ENCODE results near the gene ENO2.
"Not testable (repeated sequence)": the region's sequence is repeated elsewhere in the genome, so short reads cannot be mapped to it uniquely, and the experiment has no call there.

ENO2 gene

DNA sequence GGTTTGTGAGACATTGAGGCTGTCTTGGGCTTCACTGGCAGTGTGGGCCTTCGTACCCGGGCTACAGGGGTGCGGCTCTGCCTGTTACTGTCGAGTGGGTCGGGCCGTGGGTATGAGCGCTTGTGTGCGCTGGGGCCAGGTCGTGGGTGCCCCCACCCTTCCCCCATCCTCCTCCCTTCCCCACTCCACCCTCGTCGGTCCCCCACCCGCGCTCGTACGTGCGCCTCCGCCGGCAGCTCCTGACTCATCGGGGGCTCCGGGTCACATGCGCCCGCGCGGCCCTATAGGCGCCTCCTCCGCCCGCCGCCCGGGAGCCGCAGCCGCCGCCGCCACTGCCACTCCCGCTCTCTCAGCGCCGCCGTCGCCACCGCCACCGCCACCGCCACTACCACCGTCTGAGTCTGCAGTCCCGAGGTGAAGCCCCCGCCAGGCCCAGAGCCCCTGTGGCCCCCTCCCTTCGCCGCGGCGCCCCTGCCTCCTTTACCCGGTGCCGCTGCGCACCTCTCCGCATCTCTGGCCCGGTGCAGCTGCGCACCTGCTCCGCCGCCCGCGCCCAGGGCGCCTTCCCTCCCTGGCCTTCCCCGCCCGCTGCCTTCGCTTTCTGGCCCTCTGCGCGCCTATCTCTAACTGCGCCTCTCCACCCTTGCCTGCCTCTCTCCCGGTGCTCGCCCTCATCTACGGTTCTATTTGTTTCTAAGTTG lies at the start of gene ENO2:
Gene ENO2 (plus strand): TSS at position 335 of the 701 bp plus-strand sequence. CDS start 1,253 bp downstream, outside the sequence.
- DNase-seq (ENCODE audit: low spot score), result peak; percentile 92

DNA sequence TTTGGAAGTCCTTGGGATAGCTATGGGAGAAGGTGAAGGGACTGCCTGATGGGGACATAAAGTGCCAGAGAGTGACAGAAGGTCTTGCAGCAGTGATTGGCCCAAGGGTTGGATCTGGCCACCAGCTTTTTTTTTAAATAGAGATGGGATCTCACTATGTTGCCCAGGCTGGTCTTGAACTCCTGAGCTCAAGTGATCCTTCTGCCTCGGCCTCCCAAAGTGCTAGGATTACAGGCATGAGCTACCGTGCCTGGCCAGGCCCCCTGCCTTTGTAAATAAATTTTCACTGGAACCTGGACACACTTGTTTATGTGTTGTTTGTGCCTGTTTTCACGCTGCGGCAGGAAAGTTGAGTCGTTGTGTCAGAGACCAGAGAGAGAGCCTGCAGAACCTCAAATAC lies 49.1 kb upstream of the ENO2 start:
- DNase-seq (ENCODE audit: low spot score), result not testable (repeated sequence)

DNA sequence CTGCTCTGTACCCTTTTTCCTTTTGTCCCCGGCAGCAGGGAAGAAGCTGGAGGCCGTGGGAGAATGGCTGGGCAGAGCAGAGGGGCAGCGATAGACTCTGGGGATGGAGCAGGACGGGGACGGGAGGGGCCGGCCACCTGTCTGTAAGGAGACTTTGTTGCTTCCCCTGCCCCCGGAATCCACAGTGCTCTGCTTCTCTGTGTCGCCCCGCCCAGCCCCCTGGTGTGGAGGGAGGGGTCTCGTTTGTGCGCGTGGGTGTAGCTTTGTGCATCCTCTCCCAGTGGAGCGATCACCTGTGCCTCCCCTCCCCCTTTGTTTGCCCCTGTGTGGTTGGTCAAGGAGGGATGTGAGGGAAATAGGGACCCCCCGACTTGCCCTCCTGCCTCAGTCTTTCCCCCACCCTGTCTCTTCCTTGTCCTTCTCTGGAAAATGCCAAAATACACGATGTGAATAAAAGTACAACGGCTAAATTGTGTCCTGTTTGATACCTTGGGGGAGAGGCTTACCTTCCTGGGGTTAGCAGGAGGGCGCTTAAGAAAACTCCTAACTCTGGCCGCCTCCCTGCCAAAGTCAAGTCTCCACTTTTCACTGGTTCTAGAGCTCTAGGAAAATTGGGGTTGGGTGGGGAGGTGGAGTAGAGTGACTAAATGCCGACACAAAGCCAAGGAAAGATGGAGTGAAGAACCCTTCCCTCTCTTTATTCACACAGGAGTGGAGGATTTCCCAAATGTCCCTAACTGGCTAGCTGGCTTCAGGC lies 48.0 kb upstream of the ENO2 start:
- DNase-seq (ENCODE audit: low spot score), result no peak

DNA sequence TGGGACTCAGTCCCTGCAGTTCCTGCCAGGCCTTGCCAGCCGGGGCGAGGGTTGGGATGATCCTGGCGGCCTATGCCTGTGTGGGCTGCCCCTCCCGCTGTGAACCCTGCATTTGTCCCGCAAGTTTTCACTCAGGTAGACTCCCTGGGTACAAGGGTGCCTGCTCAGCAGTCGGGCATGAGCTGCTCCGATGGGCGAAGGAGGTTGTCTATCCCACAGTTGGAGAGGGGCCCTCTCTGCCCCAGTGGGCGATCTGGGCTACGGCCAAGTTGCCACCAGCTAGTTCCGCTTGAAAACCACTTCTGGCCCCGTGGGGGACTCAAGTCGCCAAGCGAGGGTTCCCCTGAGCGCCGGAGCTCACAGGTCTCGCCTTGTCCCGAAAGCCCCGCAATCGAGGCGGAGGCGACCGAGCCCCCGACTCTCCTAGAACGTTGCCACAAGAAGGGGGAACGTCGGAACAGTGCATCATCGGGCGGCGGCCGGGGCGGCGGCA lies 47.4 kb upstream of the ENO2 start:
- DNase-seq (ENCODE audit: low spot score), result peak; percentile 38

DNA sequence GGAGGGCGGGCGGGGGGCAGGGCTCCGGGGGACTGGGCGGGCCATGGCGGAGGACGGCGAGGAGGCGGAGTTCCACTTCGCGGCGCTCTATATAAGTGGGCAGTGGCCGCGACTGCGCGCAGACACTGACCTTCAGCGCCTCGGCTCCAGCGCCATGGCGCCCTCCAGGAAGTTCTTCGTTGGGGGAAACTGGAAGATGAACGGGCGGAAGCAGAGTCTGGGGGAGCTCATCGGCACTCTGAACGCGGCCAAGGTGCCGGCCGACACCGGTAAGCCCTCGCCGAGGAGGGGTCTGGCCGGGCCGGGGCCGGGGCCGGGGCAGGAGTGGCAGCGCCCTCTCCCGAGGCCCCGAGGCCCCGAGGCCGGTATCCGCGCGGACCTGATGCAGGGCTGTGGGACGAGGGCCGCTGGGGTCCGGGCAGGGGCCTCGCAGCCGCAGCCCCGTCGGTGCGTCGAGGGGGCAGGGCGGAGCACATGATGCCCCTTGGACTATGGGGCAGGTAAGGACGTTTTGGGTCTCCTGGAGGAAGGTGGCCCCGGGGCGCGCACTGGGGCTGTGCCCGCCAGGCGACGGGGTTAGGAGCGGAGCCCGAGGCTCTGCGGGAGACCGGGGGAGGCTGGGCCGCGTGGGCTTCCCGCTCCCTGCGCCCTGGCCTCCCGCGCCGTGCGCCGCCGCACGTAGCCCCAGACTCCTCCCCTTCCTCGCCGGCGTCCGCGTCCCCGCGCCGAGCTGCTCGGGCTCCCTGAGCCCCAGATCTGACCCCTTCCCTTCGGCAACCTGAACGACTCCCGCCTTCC lies 46.8 kb upstream of the ENO2 start, which contains the start of gene TPI1:
Gene TPI1 (plus strand): TSS at position 119 of the 798 bp plus-strand sequence. CDS start 36 bp downstream, at position 155.
- peak; percentile 96 for DNase-seq (ENCODE audit: low spot score)

DNA sequence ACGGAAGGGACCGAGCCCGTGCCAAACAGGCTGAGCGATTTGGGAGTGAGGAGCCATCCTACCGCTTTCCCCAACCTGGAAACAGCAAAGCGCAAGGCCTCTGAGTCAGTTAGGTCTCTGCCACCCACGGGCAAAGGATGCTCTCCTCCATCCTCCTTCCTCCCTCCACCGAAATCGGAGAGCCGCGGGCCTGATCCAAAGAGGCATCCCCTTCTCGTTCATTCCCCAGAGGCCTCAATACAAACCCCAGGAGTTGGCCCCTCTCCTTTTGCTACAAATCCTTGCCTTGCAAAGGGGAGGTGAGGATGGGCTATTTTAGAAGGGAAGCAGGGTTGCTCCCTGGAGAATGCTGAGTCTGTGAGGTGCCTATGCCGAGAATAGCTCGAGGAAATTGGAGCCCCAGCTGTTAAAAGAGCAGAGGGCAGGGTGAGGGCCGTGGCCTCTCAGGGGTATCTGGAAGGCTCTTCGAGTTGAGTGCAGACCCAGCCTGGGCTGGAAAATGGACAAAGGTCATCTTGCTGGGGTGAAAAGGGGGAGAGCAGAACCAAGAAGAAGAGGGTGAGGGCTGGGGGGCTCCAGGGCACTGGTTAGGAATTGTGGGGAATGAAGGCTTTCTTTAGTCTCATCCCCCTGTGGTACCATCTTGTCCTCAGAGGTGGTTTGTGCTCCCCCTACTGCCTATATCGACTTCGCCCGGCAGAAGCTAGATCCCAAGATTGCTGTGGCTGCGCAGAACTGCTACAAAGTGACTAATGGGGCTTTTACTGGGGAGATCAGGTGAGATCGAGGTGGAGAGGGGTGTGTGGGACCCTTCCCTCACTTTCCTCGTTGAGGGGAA lies 46.0 kb upstream of the ENO2 start:
- DNase-seq (ENCODE audit: low spot score), result no peak

DNA sequence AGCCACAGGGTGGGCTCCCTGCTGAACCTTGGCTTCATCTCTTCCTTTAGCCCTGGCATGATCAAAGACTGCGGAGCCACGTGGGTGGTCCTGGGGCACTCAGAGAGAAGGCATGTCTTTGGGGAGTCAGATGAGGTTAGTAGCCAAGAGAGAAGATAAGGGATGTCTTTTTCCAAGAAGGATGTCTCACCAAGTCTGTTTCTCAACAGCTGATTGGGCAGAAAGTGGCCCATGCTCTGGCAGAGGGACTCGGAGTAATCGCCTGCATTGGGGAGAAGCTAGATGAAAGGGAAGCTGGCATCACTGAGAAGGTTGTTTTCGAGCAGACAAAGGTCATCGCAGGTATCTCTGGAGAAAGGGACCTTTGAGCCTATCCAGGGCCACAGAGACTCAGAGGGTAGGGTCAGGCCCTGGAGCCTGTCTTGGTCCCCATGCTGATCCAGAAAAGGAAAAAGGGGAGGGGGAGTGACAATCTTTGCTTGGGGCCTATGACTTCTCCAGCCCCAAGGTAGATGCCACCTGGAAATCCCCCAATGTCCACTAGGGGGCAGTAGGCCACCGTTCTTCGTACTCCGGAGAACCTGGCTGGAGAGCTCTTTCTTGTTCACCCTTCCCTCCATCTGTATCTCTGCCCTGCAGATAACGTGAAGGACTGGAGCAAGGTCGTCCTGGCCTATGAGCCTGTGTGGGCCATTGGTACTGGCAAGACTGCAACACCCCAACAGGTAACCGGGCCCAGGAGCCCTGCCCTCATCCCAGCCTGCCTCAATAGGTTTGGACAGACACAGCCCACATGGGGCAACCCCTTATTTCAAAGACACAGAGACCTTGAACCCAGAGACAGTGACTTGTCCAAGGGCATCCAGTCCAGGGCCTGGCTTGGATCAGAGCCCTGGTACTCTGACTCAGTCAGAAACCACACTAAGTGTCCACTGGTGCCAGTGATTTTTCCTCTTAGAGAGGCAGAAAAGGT lies 45.0 kb upstream of the ENO2 start:
- DNase-seq (ENCODE audit: low spot score), result peak; percentile 68

DNA sequence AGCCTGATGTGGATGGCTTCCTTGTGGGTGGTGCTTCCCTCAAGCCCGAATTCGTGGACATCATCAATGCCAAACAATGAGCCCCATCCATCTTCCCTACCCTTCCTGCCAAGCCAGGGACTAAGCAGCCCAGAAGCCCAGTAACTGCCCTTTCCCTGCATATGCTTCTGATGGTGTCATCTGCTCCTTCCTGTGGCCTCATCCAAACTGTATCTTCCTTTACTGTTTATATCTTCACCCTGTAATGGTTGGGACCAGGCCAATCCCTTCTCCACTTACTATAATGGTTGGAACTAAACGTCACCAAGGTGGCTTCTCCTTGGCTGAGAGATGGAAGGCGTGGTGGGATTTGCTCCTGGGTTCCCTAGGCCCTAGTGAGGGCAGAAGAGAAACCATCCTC lies 44.1 kb upstream of the ENO2 start:
- not testable (repeated sequence) for DNase-seq (ENCODE audit: low spot score)

DNA sequence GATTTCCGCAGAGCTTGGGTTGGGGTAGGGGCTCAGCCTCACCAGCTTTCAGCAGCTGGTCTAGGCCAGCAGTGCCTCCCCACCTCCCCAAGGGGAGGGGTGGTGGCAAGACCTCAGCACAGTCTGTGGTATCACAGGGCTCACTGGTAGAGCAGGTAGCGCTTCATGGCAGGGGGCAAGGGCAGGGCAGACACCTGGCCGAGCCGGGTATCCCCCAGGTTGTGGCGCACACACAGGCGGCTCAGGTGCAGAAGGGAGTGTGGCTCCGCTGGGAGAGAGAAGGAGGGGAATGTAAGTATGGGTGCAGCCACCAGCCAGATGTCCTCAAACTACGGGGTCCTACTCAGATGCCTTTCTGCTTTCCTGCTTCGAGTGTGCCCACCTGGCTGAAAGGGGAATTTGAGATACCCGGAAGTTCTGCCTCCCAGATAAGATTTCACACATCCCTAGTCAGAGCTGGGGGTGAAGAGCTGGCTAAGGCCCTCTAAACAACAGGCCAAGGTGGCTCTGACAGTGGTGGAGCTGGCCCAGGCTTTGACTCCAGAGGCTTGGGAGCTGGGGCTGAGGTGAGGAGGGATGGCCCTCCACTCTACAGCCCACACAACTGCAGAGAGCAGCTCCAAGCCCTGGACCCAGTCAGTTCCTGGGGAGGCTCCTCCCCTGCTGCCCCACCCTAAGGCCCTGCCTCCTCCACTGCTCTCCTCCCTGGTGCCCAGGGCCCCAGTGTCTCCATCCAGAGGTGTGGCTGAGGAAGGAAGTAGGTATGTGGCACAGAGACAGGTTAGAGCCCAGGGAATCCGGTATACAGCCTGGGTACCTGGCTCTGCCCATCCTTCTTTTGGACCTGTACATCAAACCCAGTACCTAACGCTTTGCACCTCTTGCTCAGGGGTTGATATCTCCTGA lies 43.1 kb upstream of the ENO2 start:
- peak; percentile 51 for DNase-seq (ENCODE audit: low spot score)

DNA sequence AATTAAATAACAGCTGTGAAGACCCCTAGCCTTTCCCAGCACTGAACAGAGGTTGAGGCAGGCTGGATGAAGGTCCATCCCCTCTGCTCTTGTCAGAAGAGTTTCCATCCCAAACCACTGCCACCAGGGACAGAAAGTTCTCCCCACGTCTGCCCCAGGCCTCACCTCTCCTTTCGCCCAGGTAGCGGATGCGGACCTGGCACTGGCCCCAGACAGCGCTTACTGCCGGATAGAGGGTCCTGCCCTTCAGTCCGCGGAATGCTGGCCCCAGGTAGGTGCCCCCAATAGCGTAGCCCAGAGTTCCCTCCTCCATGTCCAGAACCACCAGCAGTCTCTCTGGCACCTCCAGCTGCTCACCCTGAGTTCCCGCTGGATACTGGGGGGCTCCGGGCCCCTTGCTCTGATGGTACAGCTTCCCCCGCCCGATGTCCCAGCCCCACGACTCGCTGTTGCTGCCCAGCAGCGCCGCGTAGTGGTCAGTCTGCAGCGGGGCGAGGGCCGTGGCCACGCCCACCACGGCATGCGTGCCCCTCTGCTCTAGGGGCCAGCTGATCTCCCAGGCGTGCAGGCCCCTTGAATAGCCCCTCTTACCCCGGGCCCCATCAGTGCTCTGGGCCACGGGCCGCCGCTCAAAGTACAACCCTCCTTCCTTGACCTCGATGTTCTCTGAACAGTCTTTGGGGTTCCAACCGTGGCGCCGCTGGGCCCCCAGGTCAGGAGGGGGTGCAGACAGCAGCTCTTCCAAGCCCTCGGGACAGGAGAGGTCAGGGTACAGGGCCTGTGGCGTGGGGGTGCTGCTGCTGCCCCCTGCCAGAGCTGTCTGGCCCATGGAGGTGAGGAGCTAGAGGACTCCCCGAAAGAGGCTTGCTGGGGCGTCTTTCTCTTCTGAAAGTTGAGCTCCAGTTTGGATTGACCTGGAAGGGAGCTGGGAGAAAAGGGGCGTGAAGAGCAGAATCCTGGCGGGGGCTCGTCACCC lies 42.0 kb upstream of the ENO2 start:
- peak; percentile 89 for DNase-seq (ENCODE audit: low spot score)

DNA sequence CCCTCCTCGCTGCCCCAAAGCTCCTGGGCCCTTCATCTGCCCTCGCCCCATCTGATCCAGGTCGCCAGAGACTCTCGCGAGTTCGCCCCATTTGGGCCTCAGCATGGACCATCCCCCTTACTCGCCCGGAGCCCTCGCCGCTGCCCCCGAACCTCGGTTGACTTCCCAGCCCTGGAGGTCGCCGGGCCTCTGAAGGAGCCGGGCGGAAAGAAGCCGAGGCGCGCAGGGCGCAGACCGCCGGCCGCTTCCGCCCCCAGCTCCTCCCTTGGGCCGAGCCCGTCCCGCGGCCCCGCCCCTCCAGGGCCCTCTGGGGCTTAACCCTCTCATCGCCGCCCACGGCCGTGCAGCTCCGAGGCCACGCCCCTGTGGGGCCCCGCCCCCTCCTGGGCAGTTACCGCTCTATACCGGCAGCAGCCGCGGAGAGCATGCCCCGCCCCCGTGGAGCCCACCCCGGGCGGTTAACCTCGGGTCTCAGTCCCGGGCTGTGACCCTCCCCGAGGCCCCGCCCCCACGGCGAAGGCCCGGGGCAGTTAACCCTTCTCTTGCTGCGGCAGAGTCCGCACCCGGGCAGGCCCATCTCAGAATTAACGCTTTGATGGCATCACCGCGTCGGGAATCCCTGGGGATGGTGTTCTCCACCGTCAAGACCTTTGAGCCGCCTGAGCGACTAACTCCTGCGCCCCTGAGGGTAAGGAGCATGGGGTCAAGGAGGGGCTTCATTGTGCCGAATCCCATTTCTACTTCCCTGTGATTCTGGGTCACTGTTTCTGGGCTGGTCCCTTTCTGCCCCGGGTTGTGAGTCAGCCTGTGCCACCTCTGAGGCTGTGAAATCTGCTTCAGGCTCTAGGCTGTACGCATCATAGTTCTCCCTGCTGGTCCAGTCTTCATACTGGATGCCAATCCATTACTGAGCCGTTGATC lies 41.0 kb upstream of the ENO2 start, which contains the start of gene SPSB2:
Gene SPSB2 (minus strand): TSS at position 210 of the 921 bp plus-strand sequence. CDS start 402 bp downstream, outside the sequence.
- DNase-seq (ENCODE audit: low spot score), result peak; percentile 97

DNA sequence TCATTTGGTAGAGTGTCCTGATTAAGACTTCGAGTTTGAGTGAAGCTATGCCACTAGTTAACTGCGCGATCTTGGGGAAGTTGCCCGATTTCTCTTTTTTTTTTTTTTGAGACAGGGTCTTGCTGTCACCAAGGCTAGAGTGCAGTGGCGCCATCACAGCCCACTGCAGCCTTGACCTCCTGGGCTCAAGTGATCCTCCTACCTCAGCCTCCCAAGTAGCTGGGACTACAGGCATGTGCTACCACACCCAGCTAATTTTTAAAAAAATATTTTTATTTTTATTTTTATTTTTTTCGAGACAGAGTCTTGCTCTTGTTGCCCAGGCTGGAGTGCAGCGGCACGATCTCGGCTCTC lies 40.4 kb upstream of the ENO2 start:
- DNase-seq (ENCODE audit: low spot score), result not testable (repeated sequence)

DNA sequence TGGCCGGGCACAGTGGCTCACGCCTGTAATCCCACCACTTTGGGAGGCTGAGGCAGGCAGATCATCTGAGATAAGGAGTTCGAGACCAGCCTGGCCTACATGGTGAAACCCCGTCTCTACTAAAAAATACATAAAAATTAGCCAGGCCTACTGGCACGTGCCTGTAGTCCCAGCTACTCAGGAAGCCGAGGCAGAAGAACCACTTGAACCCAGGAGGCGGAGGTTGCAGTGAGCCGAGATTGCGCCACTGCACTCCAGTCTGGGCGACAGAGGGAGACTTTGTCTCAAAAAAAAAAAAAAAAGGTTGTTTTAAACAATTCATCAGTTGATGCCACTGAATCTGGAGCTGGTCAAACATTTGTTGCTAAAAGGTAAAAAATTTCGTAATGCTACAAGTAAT lies 34.6 kb upstream of the ENO2 start:
- DNase-seq (ENCODE audit: low spot score), result not testable (repeated sequence)

DNA sequence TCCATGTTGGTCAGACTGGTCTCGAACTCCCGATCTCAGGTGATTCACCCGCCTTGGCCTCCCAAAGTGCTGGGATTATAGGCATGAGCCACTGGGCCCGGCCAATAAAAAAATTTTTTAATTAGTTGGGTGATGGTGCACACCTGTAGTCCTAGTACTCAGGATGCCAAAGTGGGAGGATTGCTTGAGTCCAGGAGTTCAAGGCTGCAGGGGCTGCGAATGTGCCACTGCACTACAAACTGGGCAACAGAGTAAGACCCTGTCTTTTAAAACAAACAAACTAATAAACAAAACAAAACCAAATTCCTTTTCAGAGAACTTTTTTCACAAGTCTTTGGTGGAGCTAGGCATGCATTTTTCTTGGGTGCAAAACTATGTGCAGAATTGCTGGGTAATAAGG lies 31.1 kb upstream of the ENO2 start:
- no peak for DNase-seq (ENCODE audit: low spot score)

DNA sequence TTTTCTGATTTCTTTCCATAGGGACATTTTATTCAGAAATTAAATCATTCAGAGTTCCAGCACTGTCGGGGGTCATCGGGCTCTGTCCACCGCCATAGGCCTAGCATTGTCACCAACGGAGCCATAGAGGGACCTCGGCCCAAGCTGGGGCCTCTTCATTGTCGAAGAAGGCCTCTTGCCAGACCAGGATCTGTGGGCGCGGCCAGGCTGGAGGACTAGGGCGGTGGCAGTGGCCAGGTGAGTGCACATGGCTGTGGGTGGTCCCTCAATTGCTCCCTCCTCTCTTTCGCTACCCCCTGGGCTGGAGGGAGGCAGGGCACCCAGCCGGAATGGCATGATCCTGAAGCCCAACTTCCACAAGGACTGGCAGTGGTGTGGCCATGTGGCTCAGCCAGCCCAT lies 30.7 kb upstream of the ENO2 start:
- no peak for DNase-seq (ENCODE audit: low spot score)

DNA sequence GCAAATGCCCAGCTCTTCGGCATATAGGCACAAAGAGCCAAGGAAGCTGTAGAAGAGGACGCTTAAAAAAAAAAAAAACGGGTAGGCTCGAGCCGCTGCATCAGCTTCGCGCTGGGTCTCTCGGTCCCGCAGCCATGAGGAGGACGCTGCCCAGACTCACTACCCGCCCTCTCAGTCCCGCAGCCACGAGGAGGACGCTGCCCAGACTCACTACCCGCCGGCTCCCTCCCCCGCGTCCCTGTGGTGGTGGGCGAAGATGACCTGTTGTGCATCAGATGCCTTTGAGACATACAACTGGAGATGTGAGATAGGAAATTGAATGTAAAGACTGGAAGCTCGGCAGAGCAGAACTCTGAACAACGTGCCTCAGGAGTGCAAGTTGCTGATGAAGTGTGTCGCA lies 29.8 kb upstream of the ENO2 start:
- no peak for DNase-seq (ENCODE audit: low spot score)

All from AG20443 (cell line).